ENCODE results near the gene TRPT1.
A peak's percentile ranks its signal among the peaks of the same experiment; 100 is the strongest.

The TRPT1 gene

GRCh38 chr11:64263021-64263946 is 37.3 kb upstream of the TRPT1 start:
- ATAC-seq (replicated peaks; ENCODE audit: extremely low read depth, poor library complexity, severe bottlenecking) = no peak

DNA sequence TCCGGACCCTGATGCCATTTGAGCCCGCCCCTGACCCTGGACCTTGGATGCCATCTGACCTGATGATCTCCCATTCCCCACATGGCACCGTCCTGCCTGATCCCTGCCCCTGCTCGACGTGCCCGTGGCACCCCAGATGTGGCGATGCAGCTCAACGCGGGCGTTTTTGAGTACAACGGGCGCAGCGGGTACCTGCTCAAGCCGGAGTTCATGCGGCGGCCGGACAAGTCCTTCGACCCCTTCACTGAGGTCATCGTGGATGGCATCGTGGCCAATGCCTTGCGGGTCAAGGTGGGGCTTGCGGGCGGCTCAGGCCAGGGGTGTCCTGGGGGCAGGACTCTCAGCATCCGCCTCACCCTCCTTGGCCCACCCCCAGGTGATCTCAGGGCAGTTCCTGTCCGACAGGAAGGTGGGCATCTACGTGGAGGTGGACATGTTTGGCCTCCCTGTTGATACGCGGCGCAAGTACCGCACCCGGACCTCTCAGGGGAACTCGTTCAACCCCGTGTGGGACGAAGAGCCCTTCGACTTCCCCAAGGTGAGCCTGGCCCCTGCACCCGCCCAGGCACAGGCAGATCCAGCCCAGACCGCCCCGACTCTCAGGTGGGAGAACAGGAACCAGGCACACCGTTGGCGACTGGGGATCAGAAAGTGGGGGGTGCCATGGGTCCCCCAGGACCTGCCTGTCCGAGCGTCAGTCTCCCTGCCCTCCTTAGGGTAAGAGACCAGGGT is 36.5 kb upstream of the TRPT1 start:
- Mint-ChIP-seq H3K36me3 (ENCODE audit: insufficient read depth) (peaks cover 14% of the 10 kb centered on the region), H3K4me3 (no peak overlapping the region), H3K27ac (ENCODE audit: low read depth) (no peak overlapping the region), H3K4me1 (peaks cover 11% of the 10 kb centered on the region), H3K27me3 (no peaks in the 10 kb centered on the region), H3K9me3 (no peaks in the 10 kb centered on the region)
- DNase-seq (ENCODE audit: low spot score in 2 of 2) (no peak), ATAC-seq (replicated peaks; ENCODE audit: extremely low read depth, poor library complexity, severe bottlenecking) (no peak)

More at GRCh38 chr11:64263021-64263946, 37.3 kb upstream of the TRPT1 start:
- H3K4me3 Mint-ChIP-seq = no peak overlapping the region
- H3K27me3 Mint-ChIP-seq = no peaks in the 10 kb centered on the region
- peaks cover 17% of the 10 kb centered on the region for H3K4me1 Mint-ChIP-seq
- no peak for DNase-seq (ENCODE audit: low spot score in 2 of 2)
- no peaks in the 10 kb centered on the region for H3K9me3 Mint-ChIP-seq
- H3K27ac Mint-ChIP-seq (ENCODE audit: low read depth) = no peak overlapping the region
- peaks cover 8% of the 10 kb centered on the region for H3K36me3 Mint-ChIP-seq (ENCODE audit: insufficient read depth)

GRCh38 chr11:64261556-64262080 is 35.6 kb upstream of the TRPT1 start:
- no peaks in the 10 kb centered on the region for H3K27me3 Mint-ChIP-seq

DNA sequence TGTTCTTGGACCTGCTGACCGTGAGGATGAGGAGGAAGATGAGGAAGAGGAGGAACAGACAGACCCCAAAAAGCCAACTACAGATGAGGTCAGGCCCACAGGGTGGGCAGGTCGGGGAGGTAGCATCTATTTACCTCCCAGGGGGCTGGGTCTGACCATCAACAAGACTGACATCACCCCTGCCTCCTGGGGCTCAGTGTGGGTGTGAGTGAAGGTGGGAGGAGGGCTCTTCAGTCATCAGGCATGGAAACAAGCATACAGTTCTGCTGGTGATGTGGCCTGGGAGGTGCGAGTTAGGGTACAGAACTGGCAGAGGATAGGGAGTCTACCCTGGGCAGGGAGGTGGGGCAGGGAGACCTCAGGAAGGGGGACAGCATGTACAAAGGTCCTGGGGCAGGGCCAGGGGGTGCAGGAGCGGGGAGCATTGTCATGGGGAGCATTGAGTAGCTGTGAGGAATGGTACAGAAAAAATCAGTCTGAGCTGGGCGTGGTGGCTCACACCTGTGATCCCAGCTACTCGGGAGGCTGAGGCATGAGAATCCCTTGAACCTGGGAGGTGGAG is 34.2 kb upstream of the TRPT1 start:
- Mint-ChIP-seq H3K9me3 (no peaks in the 10 kb centered on the region), H3K4me3 (no peak overlapping the region), H3K36me3 (ENCODE audit: insufficient read depth) (peaks cover 11% of the 10 kb centered on the region), H3K4me1 (peaks cover 11% of the 10 kb centered on the region), H3K27me3 (no peaks in the 10 kb centered on the region), H3K27ac (ENCODE audit: low read depth) (peak overlapping the region; percentile 47)
- ATAC-seq (replicated peaks; ENCODE audit: extremely low read depth, poor library complexity, severe bottlenecking) (no peak), DNase-seq (ENCODE audit: low spot score in 2 of 2) (no peak)

More at GRCh38 chr11:64261556-64262080, 35.6 kb upstream of the TRPT1 start:
- Mint-ChIP-seq H3K9me3 (no peaks in the 10 kb centered on the region), H3K4me1 (peaks cover 11% of the 10 kb centered on the region), H3K27ac (ENCODE audit: low read depth) (no peak overlapping the region), H3K36me3 (ENCODE audit: insufficient read depth) (peaks cover 13% of the 10 kb centered on the region), H3K4me3 (no peak overlapping the region)
- ATAC-seq (replicated peaks; ENCODE audit: extremely low read depth, poor library complexity, severe bottlenecking) (no peak), DNase-seq (ENCODE audit: low spot score in 2 of 2) (no peak)

GRCh38 chr11:64259533-64260067 is 33.6 kb upstream of the TRPT1 start:
- ATAC-seq (replicated peaks; ENCODE audit: extremely low read depth, poor library complexity, severe bottlenecking) = no peak
- Mint-ChIP-seq H3K4me1 (peaks cover 11% of the 10 kb centered on the region), H3K27ac (ENCODE audit: low read depth) (peak overlapping the region; percentile 47), H3K36me3 (ENCODE audit: insufficient read depth) (peaks cover 11% of the 10 kb centered on the region), H3K4me3 (no peak overlapping the region), H3K27me3 (no peaks in the 10 kb centered on the region), H3K9me3 (no peaks in the 10 kb centered on the region)
- no peak for DNase-seq (ENCODE audit: low spot score in 2 of 2)

DNA sequence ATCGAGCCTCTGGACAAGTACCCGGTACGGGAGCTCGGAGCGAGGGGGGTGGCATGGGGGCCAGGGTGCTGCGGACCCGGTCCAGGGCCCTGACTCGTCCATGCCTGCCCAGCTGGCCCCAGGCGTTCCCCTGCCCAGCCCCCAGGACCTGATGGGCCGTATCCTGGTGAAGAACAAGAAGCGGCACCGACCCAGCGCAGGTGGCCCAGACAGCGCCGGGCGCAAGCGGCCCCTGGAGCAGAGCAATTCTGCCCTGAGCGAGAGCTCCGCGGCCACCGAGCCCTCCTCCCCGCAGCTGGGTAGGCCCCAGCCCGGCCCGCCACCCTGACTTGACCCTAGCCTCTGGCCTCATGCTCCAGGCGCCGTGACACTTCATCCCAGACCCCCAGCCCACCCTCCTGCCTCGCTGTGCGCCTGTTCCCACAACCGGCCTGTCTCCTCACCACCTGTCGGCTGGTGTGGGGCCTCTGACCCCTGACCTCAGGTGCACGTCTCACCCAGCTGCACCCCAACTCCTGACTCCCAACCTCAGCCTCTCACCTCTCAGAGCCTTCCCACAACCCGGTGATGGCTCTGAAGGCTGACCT is 33.1 kb upstream of the TRPT1 start:
- H3K27me3 Mint-ChIP-seq = no peaks in the 10 kb centered on the region
- peaks cover 11% of the 10 kb centered on the region for H3K4me1 Mint-ChIP-seq
- H3K27ac Mint-ChIP-seq (ENCODE audit: low read depth) = no peak overlapping the region

DNA sequence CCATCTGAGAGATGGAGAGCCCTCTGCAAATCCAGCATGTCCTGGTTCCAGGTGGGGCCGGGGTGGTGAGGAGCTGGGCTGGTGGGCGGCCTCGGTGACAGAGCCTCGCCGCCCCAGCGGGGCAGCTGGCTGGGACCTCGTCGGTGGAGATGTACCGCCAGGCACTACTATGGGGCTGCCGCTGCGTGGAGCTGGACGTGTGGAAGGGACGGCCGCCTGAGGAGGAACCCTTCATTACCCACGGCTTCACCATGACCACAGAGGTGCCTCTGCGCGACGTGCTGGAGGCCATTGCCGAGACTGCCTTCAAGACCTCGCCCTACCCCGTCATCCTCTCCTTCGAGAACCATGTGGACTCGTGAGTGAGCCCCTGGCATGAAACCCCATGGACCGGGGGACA is 32.4 kb upstream of the TRPT1 start:
- Mint-ChIP-seq H3K36me3 (ENCODE audit: insufficient read depth) (peaks cover 11% of the 10 kb centered on the region), H3K27me3 (no peaks in the 10 kb centered on the region), H3K27ac (ENCODE audit: low read depth) (no peak overlapping the region), H3K4me1 (peaks cover 15% of the 10 kb centered on the region), H3K4me3 (no peak overlapping the region), H3K9me3 (no peaks in the 10 kb centered on the region)
- no peak for ATAC-seq (replicated peaks; ENCODE audit: extremely low read depth, poor library complexity, severe bottlenecking)
- DNase-seq (ENCODE audit: low spot score in 2 of 2) = no peak

More for the DNA sequence above, 33.1 kb upstream of the TRPT1 start:
- DNase-seq (ENCODE audit: low spot score in 2 of 2) (no peak), ATAC-seq (replicated peaks; ENCODE audit: extremely low read depth, poor library complexity, severe bottlenecking) (no peak)
- Mint-ChIP-seq H3K4me3 (no peak overlapping the region), H3K36me3 (ENCODE audit: insufficient read depth) (peaks cover 11% of the 10 kb centered on the region), H3K9me3 (no peaks in the 10 kb centered on the region)

- no peak for DNase-seq (ENCODE audit: low spot score in 2 of 2)
- no peak overlapping the region for H3K27ac Mint-ChIP-seq (ENCODE audit: low read depth)
- H3K36me3 Mint-ChIP-seq (ENCODE audit: insufficient read depth) = peaks cover 13% of the 10 kb centered on the region
- H3K4me1 Mint-ChIP-seq = peaks cover 23% of the 10 kb centered on the region
- H3K27me3 Mint-ChIP-seq = no peaks in the 10 kb centered on the region
- H3K4me3 Mint-ChIP-seq = no peak overlapping the region
- no peaks in the 10 kb centered on the region for H3K9me3 Mint-ChIP-seq
- ATAC-seq (replicated peaks; ENCODE audit: extremely low read depth, poor library complexity, severe bottlenecking) = no peak
Measured at GRCh38 chr11:64256300-64256699, 30.3 kb upstream of the TRPT1 start.

- no peak for DNase-seq (ENCODE audit: low spot score in 2 of 2)
- ATAC-seq (replicated peaks; ENCODE audit: extremely low read depth, poor library complexity, severe bottlenecking) = no peak
- Mint-ChIP-seq H3K4me1 (peaks cover 23% of the 10 kb centered on the region), H3K4me3 (no peak overlapping the region), H3K27ac (ENCODE audit: low read depth) (no peak overlapping the region), H3K9me3 (no peaks in the 10 kb centered on the region), H3K36me3 (ENCODE audit: insufficient read depth) (peaks cover 15% of the 10 kb centered on the region), H3K27me3 (no peaks in the 10 kb centered on the region)
Measured at GRCh38 chr11:64255135-64256128, 29.4 kb upstream of the TRPT1 start.

DNA sequence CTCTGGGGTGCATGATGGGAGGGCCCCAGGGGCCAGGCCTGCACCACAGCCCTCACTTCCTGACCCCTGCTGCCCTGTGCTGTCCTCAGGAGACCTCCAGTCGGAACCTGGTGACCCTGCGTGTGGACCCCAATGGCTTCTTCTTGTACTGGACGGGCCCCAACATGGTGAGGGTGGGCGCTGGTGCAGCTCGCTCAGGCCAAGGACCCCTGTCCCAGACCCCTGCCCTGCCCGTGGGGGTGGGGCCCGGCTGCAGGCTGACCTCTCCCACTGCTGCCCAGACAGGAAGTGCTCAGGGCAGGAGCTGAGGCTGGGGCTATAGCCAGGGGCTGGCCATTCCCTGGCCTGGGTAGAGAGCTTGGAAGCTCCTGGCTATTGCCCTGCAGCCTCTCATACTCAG is 28.3 kb upstream of the TRPT1 start:
- H3K4me1 Mint-ChIP-seq = peaks cover 13% of the 10 kb centered on the region
- H3K36me3 Mint-ChIP-seq (ENCODE audit: insufficient read depth) = peaks cover 12% of the 10 kb centered on the region
- no peak overlapping the region for H3K4me3 Mint-ChIP-seq

DNA sequence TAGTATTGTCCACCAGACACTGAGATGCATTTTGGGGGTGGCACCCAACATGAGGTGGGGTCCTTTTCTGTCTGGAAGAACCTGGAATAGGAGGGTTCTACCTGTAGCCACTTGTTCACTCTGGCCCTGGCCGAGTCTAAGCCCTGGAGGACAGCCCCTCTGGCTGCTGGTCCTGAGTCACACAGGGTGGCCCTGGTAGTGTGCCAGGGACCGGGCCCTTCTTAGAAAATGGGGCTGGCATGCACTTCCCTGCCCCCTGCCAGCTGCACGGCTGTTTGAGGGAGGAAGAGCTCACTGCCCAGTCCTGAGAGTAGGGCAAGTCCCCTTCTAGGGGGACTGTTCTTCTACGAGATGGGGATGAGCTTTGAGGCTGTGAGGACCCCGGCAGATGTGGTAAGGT is 27.5 kb upstream of the TRPT1 start:
- peaks cover 12% of the 10 kb centered on the region for H3K4me1 Mint-ChIP-seq
- peaks cover 10% of the 10 kb centered on the region for H3K36me3 Mint-ChIP-seq (ENCODE audit: insufficient read depth)
- no peaks in the 10 kb centered on the region for H3K9me3 Mint-ChIP-seq
- H3K27ac Mint-ChIP-seq (ENCODE audit: low read depth) = no peak overlapping the region
- no peak overlapping the region for H3K4me3 Mint-ChIP-seq
- no peaks in the 10 kb centered on the region for H3K27me3 Mint-ChIP-seq
- ATAC-seq (replicated peaks; ENCODE audit: extremely low read depth, poor library complexity, severe bottlenecking) = no peak
- DNase-seq (ENCODE audit: low spot score in 2 of 2) = no peak

More for the DNA sequence above, 28.3 kb upstream of the TRPT1 start:
- Mint-ChIP-seq H3K27me3 (no peaks in the 10 kb centered on the region), H3K9me3 (no peaks in the 10 kb centered on the region), H3K27ac (ENCODE audit: low read depth) (no peak overlapping the region)
- ATAC-seq (replicated peaks; ENCODE audit: extremely low read depth, poor library complexity, severe bottlenecking) (no peak), DNase-seq (ENCODE audit: low spot score in 2 of 2) (no peak)
